ENCODE data around the gene MSX1.

Gene MSX1

DNA sequence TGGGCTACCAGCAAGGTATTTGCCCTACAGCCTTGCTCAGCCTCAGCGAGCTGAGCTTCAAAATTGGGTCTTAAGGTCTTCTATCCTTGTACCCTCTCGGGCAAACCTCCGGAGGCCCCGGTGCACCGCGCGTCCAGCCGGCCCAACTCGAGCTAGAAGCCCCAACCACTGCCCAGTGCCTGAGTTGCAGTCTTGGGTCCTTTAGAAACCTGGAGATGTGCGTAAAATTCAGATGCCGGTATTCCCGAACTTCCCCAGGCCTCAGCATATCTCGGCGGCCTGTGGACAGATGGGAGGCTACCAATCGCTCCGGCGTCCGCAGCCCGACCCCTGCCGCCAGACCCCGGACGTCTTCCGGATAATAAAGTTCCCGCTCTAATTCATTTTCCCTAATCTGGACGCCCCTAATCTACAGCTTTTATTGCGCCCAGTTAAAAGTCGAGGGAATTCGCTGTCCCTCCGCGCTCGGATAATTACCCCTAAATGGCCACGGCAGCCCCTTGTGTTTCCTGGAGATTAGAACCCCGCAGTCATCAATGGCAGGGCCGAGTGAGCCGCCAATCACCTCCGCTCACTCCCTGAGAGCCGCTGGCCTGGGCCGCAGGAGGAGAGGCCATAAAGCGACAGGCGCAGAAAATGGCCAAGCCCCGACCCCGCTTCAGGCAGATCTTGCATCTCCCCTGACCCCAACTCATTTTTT is 1.5 kb upstream of the MSX1 start:
- DNase-seq (ENCODE audit: low read depth) = no peak

DNA sequence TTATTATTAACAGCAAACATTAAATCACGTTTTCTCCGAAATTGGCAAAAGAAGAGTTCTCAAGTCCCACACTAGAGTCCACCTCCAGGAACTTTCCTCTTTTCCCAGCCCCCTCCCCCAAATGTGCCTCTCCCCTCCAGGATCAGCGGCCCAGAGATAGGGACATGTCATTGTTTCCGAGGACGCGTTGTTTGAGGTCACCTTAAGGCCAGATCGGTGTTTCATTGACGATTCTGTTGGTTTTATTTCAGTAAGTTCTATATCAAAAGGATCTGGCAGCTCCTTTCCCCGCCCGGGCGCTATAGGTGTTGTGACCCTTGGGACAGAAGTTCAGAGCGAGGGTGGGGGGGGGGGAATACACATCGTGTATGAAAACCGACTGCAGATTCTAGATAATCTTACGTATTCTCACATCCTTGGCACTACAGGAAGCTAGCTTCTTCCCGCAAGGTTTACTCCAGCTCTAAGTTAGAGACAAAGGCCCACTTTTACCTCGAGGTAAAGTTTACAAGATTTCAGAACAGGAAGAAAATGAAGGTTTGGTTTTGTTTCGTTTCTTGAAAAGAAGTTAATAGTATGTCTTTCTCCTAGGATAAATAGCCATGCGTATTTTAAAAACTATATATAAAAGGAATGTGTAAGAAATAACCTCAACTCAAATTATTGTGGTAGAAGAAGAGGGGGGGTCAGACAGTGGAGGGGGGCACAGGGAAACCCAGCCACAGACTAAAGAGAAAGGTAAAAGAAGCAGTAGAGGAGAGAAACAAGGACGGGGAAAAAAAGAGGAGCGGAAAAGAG is 739 bp upstream of the MSX1 start:
- DNase-seq (ENCODE audit: low read depth) = no peak

DNA sequence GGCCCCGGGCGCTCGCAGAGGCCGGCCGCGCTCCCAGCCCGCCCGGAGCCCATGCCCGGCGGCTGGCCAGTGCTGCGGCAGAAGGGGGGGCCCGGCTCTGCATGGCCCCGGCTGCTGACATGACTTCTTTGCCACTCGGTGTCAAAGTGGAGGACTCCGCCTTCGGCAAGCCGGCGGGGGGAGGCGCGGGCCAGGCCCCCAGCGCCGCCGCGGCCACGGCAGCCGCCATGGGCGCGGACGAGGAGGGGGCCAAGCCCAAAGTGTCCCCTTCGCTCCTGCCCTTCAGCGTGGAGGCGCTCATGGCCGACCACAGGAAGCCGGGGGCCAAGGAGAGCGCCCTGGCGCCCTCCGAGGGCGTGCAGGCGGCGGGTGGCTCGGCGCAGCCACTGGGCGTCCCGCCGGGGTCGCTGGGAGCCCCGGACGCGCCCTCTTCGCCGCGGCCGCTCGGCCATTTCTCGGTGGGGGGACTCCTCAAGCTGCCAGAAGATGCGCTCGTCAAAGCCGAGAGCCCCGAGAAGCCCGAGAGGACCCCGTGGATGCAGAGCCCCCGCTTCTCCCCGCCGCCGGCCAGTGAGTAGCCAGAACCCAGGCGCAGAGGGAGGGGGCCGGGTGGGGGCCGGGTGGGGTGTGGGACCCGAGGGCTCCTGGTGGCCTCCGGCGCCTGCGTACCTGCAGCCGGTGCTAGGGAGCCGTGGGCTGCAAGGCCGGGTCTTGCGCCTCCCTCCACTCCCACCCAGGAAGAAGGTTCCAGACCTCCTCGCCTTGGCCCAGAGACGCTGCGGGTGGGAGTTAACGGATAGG is 534 bp downstream of the MSX1 start:
- peak; percentile 38 for DNase-seq (ENCODE audit: low read depth)

DNA sequence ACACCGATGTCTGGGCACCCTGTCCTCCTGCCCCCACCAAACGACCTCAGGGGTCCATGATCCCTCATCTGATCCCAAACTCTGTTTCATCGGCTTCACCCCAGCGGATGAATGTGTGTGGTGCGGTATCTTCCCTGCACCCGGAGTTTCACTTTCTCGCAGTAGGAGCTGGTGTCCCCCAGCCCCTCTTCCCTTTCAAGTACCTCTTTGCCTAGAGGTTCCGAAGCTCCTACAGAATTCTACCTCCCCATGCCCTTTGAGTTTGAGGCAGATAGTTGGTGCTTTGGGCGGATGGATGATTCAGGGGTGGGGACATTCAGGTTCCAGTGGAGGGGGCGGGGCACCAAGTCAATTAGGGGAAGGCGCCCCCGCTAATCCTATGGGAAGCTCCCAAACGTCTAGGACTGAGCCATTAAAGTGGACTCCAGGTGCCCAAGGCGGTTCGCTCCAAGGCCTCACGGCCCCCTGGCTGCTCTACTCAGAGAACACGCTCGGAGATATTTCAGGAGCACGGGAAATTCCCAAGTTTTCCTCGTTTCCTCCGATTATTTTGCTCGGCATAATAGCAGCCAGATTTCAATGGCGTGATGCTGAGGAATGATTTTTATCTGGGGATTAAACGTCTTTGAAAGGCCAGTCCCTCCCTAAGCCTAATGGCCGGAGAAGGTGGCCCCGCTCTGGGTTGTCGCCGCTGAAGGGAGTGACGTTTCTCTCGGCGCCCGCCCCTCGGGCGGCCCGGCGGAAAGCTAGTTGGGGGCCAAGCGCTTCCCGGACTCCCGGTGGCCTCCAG is 1.3 kb downstream of the MSX1 start:
- DNase-seq (ENCODE audit: low read depth) = peak; percentile 67

DNA sequence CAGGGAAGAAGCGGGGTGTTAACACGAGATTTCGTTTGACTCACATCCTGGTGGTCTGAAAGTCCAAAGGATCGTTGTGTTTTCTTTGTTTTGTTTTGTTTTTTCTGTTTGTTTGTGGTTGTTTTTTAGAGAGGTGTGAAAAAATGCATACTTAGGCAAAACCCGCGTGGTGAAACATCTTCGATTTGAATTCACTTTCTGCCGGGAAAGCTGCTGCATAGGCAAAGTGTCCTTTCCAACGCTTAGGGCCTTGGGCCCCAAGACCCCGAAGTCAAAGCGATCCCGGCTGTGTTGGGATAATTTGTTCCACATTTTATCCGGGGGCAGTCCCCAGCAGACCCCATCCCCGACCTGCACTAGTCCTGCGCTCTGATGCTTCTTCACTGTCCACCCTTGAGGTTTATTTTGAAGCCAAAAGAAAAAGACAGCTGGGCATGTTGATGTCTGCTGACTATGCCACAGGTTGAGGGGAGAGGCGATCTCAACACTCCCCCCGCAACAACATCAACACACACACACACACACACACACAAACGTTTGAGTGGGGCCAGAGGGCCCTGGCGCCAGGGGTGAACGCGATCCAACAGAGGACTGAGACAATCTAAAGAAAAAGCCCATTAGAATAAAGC is 2.0 kb downstream of the MSX1 start:
- DNase-seq (ENCODE audit: low read depth) = no peak

DNA sequence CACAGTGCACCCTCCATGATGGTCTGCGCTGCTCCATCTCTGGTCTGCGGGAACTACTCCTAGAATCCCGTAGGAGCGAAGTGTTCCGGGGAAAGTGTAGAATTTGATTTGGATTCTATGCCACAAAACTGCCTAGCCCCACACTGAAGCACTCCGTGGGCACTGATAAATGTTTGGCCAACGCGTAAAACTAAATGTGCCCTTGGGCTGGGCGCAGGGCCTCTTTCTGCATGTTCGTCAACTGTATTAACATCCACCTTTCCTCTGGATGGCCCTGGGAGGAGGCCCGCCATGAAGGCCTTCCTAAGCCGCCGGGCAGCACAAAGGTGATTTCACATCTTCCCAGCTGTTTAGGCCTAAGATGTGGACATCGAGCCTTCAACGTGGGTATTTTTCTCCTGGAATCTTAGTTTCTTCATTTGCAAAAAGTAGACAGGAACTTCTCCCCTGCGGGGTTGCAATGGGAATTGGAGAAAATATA is 2.6 kb downstream of the MSX1 start:
- DNase-seq (ENCODE audit: low read depth) = no peak

DNA sequence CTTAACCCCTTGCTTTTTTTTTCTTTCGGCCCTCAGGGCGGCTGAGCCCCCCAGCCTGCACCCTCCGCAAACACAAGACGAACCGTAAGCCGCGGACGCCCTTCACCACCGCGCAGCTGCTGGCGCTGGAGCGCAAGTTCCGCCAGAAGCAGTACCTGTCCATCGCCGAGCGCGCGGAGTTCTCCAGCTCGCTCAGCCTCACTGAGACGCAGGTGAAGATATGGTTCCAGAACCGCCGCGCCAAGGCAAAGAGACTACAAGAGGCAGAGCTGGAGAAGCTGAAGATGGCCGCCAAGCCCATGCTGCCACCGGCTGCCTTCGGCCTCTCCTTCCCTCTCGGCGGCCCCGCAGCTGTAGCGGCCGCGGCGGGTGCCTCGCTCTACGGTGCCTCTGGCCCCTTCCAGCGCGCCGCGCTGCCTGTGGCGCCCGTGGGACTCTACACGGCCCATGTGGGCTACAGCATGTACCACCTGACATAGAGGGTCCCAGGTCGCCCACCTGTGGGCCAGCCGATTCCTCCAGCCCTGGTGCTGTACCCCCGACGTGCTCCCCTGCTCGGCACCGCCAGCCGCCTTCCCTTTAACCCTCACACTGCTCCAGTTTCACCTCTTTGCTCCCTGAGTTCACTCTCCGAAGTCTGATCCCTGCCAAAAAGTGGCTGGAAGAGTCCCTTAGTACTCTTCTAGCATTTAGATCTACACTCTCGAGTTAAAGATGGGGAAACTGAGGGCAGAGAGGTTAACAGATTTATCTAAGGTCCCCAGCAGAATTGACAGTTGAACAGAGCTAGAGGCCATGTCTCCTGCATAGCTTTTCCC is 3.4 kb downstream of the MSX1 start:
- DNase-seq (ENCODE audit: low read depth) = no peak

DNA sequence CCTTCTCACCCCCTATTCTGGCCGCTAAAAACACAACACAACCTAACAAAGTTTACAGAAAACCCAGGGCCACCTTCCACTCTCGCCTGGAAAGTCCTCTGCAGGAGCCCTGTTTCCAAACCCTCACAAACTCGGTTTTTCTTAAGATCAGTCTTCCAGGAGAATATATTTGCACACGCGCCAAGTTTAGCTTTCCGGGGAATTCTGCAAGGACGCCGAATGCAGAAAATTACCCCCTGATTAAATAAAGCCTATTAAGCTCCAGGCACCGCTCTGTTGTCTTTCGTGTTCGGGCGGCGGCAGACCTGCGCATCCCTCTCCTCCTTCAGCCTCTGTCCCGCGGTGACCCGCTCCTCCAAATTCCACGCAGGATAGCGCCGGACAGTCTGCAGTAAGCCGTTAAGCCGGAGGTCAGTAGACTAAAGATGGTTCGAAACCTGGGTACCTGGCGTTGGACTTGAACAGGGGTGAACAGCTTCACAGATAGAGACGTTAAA is 5.0 kb downstream of the MSX1 start:
- DNase-seq (ENCODE audit: low read depth) = no peak

DNA sequence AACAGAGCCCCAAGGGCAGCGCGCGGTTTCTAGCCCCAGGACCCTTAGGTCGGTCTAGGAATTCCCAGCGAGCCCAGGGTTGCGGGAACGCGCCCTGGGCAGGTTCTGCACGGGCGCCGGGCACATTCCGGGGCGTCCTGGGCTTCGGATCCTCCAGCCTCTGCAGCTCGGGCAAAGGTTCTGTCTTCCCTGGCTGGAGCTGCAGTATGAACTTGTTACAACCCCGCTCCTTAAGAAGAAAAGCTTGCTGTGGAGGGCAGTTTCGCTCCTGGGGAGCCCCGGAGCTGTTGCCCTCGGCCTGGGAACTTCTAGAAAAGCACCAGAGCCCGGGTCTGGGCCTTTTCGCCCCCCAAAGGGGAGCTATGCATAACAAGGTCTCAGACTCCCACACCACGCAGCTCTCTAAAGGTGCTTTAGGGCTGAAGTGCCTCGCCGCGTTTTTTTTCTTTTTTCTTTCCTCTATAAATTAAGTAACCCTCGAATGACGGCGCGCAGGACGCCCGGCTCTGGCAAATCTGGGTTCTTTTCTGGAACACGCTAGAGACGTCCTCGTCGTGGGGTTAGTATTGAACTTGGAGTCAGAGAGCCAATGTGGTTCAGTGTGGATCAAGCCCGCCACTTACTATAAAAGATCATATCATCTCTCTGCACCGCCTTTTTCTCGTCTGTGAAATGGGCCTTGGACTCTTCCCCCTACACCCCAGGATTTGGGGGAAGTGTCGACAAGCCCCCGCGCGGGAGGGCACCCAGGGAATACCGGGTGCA is 5.7 kb downstream of the MSX1 start:
- DNase-seq (ENCODE audit: low read depth) = no peak

DNA sequence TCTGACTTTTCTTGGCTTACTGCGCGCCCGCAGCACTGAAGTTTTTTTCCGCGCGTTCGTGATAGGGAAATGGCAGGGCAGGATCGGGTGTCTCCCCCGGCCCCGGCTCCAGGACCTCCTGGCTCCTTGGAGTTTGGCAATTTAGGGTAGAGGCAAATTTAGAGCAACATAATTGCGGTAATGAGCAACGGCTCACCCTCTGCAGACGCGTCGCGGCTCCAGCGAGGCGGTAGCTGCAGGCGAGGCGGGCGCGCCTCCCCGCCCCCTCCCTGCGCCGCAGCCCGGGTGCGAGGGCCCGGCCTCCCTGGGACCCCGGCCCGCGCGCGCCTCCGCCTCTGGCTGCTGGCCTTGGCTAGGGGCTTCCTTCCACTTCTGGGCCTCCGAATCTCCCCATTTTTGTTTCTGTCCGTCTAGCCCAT is 6.2 kb downstream of the MSX1 start:
- DNase-seq (ENCODE audit: low read depth) = no peak

DNA sequence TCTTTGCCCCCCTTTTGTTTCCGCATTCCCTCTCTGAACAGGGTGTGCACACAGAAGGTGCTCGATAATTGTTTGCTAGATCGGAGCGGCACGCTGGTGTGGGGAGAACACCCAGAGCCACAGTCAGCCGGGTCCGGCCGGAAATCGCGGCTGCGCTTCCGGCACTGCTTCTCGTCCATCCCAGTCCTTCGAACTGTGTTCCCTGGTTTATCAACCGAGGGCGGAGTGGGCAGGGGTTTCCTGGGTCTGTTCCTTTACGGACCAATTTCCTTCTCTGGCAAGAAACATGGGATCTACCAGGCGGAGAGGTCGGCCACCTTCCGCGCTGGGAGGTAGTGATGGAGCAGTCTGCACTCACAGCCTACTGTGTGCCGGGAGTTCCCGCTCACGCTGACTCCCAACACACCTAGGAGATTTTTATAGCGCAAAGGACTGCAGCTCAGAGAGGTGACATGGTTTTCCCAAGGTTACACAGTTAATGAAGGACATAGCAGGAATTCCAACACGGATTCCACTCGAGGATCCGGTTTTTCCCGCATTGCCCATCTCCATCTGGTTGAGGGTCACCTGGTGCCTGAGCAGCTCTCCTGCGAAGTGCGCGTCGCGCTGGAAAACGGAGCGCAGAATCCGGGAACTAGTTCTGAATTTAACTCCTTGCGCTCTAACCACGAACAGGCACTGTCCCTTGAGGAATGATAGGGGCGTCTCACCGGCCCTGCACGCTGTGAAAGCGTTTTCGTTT is 6.8 kb downstream of the MSX1 start:
- DNase-seq (ENCODE audit: low read depth) = no peak

DNA sequence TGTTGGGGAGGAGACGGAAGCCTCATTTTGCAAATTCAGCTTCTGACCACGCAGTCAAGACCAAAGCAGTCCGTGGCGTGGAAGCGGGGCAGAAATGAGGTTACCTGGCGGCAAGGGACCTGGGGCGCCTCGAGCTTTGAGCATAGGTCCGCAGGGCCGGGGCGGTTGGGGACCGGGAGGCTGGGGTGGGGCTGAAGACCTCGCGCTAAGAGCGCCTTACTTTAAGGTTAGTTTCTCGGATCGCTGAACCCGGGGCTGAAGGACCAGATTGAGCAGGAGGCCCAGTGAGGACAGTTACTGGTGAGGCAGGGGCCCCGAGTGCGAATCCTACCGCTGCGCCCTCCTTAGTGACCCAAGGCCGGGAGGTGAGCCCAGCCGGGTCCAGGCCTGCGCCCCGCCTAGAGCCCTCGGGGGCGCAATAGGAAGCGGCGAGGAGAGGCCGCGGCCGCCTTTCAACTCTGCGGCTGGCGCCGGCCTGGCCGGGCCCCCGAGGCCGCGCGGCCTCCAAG is 7.5 kb downstream of the MSX1 start:
- no peak for DNase-seq (ENCODE audit: low read depth)

DNA sequence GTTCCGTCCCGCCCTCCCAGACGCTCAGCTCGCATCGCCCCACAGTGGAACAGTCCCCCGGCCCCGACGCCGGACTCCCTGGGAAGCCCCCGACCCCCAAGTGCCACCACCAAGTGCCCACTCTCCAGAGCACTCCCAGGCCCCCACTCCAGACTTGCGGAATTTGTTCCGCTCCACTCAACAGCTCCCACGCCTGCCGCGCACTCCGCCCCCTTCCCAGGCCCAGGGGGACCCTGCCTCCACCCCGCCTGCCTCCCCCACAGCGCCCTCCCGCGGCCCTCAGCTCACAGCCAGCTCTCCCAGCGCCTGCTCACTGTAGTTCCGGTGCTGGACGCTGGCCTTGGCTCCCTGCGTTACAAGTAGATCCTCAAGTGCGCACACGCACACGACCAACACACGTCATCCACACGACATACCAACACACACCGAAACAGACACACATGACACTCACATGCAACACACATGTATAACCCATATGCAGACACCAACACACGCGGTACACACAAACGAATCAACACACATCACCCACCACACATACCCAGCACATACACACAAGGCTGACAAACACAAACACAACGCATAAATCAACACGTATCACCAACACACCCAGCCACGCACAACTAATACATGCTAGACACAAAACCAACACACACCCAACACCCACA is 8.0 kb downstream of the MSX1 start:
- no peak for DNase-seq (ENCODE audit: low read depth)

DNA sequence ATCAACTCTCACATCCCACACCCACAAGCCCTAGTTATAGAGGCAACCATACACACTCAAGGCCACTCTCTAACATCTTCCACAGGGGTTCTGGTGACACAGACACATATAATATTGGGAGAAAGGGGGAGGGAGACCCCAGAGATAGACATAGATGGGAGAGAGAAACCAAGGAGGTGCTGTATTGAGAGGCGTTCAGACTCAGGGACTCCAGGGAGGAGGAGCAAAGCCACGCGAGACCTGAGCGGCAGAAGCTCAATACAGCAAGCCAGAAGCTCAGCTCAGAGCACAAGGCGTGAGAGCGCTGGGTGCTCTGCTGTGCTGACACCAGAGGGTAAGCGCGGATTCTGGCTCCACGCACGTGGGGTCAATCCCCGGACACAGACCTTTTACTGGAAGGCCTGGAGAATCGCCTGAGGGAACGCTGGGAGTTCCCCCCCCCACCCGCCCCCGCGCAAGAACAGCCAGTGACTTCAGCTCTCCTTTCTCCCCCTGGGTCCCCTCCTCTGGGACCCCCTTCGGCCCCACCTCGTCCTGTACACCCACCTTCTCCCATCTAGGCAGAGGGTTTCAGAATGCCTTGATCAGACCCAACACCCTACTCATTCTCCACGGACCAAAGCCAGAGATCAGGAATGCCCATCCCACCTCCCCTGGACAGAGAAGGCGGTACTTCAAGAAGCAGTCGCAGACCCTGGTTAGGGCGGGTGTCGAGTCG is 8.7 kb downstream of the MSX1 start:
- no peak for DNase-seq (ENCODE audit: low read depth)

DNA sequence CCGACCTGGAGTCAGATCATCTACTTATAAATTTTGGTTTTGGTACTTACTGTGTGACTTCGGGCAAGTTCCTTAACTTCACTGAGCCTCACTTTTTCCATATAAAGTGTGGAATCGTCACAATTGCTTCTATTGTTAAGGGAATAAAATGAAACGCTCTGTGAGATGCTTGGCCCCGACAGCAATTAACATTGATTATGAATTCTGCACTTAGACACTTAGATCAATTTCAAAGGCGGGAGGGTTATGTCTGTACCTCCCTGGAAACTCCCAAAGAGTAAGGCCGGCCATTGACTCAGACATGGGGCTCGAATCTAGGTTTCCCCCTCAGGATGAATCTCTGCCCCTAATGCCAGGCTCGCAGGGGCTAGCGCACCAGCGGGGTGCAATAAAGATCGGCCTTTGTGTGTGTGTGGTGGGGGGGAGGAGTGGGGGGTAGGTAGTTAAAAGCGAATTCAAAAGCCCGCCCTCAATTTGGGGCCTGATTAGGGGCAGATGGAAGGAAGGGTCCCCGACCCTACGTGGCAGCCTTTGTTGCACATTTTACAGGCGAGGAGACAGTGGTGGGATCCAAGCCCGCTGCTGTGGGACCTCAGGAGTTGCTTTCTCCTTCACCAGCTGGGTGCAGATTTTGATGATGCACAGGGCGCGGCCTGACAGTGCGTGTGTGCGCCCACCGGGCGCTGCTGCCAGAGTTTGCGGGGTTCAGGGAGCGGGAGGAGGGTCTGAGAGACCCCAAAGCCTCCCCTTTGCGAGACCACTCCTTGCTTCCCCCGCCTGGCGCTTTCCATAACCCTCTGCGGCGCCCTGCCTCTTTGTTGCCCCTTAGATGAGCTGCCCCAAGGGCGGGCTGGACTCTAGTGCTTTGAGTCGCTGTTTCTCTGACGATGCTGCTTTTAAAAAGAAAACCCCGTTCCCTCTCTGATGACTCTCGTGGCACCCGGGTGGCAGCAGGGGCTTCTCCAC is 9.6 kb downstream of the MSX1 start:
- DNase-seq (ENCODE audit: low read depth) = no peak
